Activated CD8-positive, alpha-beta T cell treated with anti-CD3 and anti-CD28 coated beads, Interleukin-2, amount 10 ng/mL, durations not matched to agents 7 days and 5 days (primary cell): ENCODE measurements around the gene ZNF462. TPM values are rescaled to one million over a fixed set of nuclear protein-coding genes. Genes with fewer than 3 reads are reported as not detected.
"Not testable (repeated sequence)": the region's sequence is repeated elsewhere in the genome, so short reads cannot be mapped to it uniquely, and the experiment has no call there.

Experiments
- ATAC-seq: fragments of 150-1000 bp; cut with Tn5 transposase; one replicate; pipeline ENCODE4 v1.10.0; 2021; ENCODE audit warnings: moderate library complexity
- CTCF ChIA-PET: fragments of 350-600 bp; sonication (Branson Sonifier 250); formaldehyde crosslinking; loops from one replicate; lab custom pipeline; 2021; ENCODE audit warnings: antibody characterized with exemption; lab: Charles Lee
- POLR2A ChIA-PET: fragments of 350-600 bp; sonication (Branson Sonifier 250); formaldehyde crosslinking; loops from one replicate; lab custom pipeline; 2021; ENCODE audit warnings: antibody characterized with exemption; lab: Charles Lee
- DNase-seq: peaks from one replicate; pipeline ENCODE4 v3.0.0-alpha.2; 2020
- H3K27ac Mint-ChIP-seq: one replicate; pipeline ENCODE4 v1.8.0; 2021; ENCODE audit warnings: mild to moderate bottlenecking, mixed read lengths
- H3K27me3 Mint-ChIP-seq: one replicate; pipeline ENCODE4 v1.8.0; 2021; ENCODE audit warnings: low read depth, mixed read lengths
- H3K36me3 Mint-ChIP-seq: one replicate; pipeline ENCODE4 v1.8.0; 2021; ENCODE audit warnings: low read depth, mixed read lengths
- H3K4me1 Mint-ChIP-seq: one replicate; pipeline ENCODE4 v1.8.0; 2021; ENCODE audit warnings: low read depth, mixed read lengths
- H3K4me3 Mint-ChIP-seq: one replicate; pipeline ENCODE4 v1.8.0; 2021; ENCODE audit warnings: mild to moderate bottlenecking, mixed read lengths
- H3K9me3 Mint-ChIP-seq: one replicate; pipeline ENCODE4 v1.8.0; 2022; ENCODE audit warnings: mixed read lengths; ENCODE audit not compliant: insufficient read depth
- total RNA-seq, 2 experiments: library from RNA; stranded (reverse); gene quantifications; one replicate each; pipeline ENCODE4 v1.2.3, GENCODE V29; 2021

ZNF462 gene
- total RNA-seq, 2 experiments from 2014 or later: not detected

DNA sequence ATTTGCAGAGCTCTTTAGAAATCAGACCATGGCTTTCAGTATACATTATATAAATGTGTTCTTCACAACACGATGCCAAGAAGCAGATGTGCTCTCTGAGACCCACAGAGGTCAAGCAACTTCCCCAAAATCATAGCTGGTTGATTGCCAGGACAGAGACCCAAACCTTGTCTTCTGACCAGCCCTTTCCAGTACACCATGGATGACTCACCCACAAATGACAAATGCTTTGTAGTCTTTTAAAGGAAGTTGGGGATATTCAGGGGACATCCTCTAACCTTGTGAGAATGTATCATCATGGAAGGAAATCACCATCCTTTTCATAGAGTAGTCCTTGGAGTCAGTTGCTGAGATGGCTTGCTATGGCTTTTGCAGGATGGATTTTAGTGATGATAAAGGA is 30.1 kb downstream of the ZNF462 start:
- Mint-ChIP-seq H3K9me3 (no peaks in the 10 kb centered on the region), H3K27me3 (no peaks in the 10 kb centered on the region), H3K4me1 (no peaks in the 10 kb centered on the region), H3K36me3 (no peaks in the 10 kb centered on the region), H3K4me3 (no peak overlapping the region), H3K27ac (no peak overlapping the region)
- DNase-seq: no peak
- no peak for ATAC-seq
- ChIA-PET CTCF (no interaction called here), POLR2A (no interaction called here)

DNA sequence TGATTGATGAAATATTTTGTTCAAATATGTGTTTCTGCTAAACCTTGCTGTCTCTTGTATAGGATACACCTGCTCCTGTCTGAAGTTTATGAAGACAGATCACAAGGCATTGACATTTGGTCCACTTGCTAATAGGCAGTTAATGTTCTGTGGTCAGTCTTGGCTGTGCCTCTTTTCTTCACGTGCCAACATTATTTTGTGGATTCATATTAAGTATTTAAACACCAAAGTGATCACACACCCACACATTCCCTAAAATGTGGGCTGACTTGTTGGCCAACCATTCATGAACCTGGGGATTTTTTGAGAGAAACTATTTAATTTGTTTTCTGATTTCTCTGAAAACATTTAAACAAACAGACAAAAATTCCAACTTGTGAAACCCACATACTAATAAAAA is 33.7 kb downstream of the ZNF462 start:
- H3K27me3 Mint-ChIP-seq: no peaks in the 10 kb centered on the region
- H3K36me3 Mint-ChIP-seq: no peaks in the 10 kb centered on the region
- H3K4me3 Mint-ChIP-seq: no peak overlapping the region
- DNase-seq: no peak
- POLR2A ChIA-PET: no interaction called here
- H3K9me3 Mint-ChIP-seq: peaks cover 7% of the 10 kb centered on the region
- ATAC-seq: no peak
- CTCF ChIA-PET: no interaction called here
- no peak overlapping the region for H3K27ac Mint-ChIP-seq
- H3K4me1 Mint-ChIP-seq: no peaks in the 10 kb centered on the region

DNA sequence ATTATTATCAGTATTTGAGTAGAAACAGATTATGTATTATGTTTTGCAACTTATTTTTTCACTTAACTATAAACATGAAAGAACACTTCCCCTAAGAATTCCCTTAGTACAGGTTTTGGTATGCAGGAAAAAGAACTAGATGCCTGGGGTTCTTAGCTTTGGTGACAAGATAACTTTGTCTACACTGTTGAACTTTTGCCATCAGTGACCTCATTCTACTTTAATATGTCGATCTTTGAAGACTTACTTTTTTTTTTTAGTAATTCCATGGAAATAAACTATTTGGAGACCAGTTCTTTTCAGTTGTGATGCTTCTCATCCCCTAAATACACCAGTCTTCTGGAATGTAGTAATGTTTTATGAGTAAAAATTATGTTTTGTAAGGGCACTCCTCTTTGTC is 34.3 kb downstream of the ZNF462 start:
- ATAC-seq: no peak
- CTCF ChIA-PET: no interaction called here
- Mint-ChIP-seq H3K9me3 (peaks cover 7% of the 10 kb centered on the region), H3K36me3 (no peaks in the 10 kb centered on the region), H3K4me3 (no peak overlapping the region), H3K27ac (no peak overlapping the region), H3K27me3 (no peaks in the 10 kb centered on the region), H3K4me1 (no peaks in the 10 kb centered on the region)
- DNase-seq: no peak
- POLR2A ChIA-PET: no interaction called here

DNA sequence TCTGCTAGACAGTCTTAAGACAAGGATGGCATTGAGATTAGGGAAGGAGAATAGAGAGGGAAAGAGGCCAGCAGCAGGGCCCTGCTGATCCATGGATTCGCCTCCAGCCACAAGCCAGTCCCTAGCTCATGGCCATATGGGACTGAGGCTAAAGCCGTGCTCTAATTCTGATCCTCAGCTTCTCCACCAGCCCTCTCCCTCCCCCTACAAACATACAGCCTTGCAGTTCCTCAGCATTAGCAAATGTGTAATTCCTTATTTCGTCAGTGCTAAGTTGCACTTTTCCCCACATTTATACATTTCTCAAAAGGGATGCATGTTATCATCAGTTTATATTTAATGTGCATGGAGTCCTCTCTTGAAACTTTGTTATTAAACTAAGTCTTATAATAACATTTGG is 34.8 kb downstream of the ZNF462 start:
- ChIA-PET POLR2A (no interaction called here), CTCF (no interaction called here)
- Mint-ChIP-seq H3K36me3 (no peaks in the 10 kb centered on the region), H3K4me1 (no peaks in the 10 kb centered on the region), H3K27me3 (no peaks in the 10 kb centered on the region), H3K4me3 (no peak overlapping the region), H3K27ac (no peak overlapping the region), H3K9me3 (peaks cover 7% of the 10 kb centered on the region)
- DNase-seq (no peak), ATAC-seq (no peak)

DNA sequence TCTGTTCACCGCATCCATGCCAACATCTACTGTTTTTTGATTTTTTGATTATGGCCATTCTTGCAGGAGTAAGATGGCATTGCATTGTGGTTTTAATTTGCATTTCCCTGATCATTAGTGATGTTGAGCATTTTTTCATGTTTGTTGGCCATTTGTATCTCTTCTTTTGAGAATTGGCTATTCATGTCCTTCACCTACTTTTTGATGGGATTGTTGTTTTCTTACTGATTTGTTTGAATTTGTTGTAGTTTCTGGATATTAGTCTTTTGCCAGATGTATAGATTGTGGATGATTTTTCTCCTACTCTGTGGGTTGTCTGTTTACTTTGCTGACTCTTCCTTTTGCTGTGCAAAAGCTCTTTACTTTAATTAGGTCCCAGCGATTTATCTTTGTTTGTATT is 37.6 kb downstream of the ZNF462 start:
- H3K9me3 Mint-ChIP-seq, H3K27me3 Mint-ChIP-seq, H3K4me1 Mint-ChIP-seq, DNase-seq, H3K27ac Mint-ChIP-seq, CTCF ChIA-PET, POLR2A ChIA-PET, ATAC-seq, H3K36me3 Mint-ChIP-seq, H3K4me3 Mint-ChIP-seq: not testable (repeated sequence)

DNA sequence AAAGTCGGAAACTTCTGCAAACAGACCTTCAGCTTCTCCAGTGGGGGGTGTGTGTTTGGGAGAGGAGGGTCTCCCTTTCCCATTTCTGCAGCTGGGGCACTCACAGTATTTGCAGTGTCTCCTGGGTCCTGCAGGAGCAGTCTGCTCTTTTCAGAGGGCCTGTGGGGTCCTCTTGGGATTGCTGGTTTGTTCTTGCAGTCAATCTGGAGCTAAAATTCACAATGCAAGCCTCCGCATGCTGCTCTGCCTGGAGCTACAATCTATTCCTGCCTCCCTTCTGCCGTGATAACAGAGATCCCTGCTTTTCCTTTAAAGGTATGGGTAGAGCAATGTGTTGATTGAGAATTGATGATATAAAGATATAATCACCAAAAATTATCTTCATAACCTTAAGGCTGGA is 43.2 kb downstream of the ZNF462 start:
- Mint-ChIP-seq H3K9me3 (no peaks in the 10 kb centered on the region), H3K4me3 (no peak overlapping the region)
- ATAC-seq: no peak

DNA sequence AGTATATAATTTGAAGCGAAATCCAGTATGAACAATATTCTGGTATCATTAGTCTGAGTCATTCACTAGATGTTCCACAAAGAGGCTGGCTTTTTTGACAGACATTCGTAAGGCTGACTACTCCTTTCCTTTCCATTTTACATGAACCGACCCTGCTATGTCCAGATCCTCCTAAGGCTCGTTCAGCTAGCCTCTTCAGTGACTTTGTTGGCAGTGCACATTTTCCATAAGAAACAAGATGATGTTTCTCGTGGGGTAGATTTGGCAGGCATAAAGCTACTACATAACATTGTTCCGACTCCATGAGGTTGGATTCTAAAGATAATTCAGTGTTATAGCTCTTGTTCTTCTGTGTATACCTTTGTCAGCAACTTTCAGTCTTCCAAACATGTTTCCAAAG is 49.0 kb downstream of the ZNF462 start:
- H3K27ac Mint-ChIP-seq: no peak overlapping the region
- no peak for ATAC-seq
- no peaks in the 10 kb centered on the region for H3K4me1 Mint-ChIP-seq
- POLR2A ChIA-PET: no interaction called here
- CTCF ChIA-PET: no interaction called here
- no peaks in the 10 kb centered on the region for H3K27me3 Mint-ChIP-seq
- no peak overlapping the region for H3K4me3 Mint-ChIP-seq
- no peaks in the 10 kb centered on the region for H3K9me3 Mint-ChIP-seq
- no peak for DNase-seq
- no peaks in the 10 kb centered on the region for H3K36me3 Mint-ChIP-seq

More for the DNA sequence above, 43.2 kb downstream of the ZNF462 start:
- no peaks in the 10 kb centered on the region for H3K4me1 Mint-ChIP-seq
- no peak for DNase-seq
- no peak overlapping the region for H3K27ac Mint-ChIP-seq
- POLR2A ChIA-PET: no interaction called here
- CTCF ChIA-PET: no interaction called here
- no peaks in the 10 kb centered on the region for H3K36me3 Mint-ChIP-seq
- no peaks in the 10 kb centered on the region for H3K27me3 Mint-ChIP-seq

DNA sequence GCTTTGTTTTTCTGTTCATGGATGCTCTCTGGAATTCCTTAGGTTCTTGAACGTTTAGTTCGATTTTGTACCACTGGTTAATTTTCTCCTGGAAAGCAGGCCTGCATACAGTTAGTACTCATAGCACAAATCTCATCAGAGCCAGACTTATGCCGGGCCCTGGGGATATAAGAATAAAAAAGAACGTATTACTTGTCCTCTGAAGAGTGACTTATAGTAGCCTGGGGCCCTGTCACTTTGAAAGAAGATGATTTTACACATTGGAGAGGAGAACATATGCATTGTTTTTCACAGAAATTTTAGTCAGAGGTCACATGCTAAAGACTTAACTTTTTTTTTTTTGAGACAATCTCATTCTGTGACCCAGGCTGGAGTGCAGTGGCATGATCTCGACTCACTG is 50.3 kb downstream of the ZNF462 start:
- H3K27ac Mint-ChIP-seq: no peak overlapping the region
- no peaks in the 10 kb centered on the region for H3K27me3 Mint-ChIP-seq
- no peaks in the 10 kb centered on the region for H3K9me3 Mint-ChIP-seq
- ChIA-PET POLR2A (no interaction called here), CTCF (no interaction called here)
- no peaks in the 10 kb centered on the region for H3K36me3 Mint-ChIP-seq
- no peak for ATAC-seq
- no peak for DNase-seq
- no peak overlapping the region for H3K4me3 Mint-ChIP-seq
- H3K4me1 Mint-ChIP-seq: no peaks in the 10 kb centered on the region

DNA sequence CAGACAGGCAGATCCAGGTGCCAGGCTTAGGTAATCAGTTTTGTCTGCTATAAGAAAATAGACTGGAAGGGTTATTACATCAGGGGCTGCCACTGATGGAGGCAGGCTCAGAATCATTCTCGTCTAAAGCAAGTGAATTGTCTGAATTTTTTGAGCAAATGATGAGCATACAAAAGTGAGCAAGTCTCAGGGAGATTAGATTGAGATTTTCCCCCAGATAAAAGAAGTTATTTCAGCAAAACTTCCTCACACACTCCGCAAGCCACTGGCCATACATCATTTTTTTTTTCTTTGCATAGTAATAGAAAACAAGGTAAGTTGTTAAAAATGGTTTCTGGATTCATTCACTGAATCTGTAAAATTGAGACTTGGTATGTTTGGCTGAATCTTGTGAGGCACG is 52.9 kb downstream of the ZNF462 start:
- POLR2A ChIA-PET: no interaction called here
- no peak for ATAC-seq
- no peak for DNase-seq
- Mint-ChIP-seq H3K4me3 (no peak overlapping the region), H3K36me3 (no peaks in the 10 kb centered on the region), H3K4me1 (no peaks in the 10 kb centered on the region), H3K9me3 (no peaks in the 10 kb centered on the region), H3K27ac (no peak overlapping the region), H3K27me3 (no peaks in the 10 kb centered on the region)
- CTCF ChIA-PET: no interaction called here

DNA sequence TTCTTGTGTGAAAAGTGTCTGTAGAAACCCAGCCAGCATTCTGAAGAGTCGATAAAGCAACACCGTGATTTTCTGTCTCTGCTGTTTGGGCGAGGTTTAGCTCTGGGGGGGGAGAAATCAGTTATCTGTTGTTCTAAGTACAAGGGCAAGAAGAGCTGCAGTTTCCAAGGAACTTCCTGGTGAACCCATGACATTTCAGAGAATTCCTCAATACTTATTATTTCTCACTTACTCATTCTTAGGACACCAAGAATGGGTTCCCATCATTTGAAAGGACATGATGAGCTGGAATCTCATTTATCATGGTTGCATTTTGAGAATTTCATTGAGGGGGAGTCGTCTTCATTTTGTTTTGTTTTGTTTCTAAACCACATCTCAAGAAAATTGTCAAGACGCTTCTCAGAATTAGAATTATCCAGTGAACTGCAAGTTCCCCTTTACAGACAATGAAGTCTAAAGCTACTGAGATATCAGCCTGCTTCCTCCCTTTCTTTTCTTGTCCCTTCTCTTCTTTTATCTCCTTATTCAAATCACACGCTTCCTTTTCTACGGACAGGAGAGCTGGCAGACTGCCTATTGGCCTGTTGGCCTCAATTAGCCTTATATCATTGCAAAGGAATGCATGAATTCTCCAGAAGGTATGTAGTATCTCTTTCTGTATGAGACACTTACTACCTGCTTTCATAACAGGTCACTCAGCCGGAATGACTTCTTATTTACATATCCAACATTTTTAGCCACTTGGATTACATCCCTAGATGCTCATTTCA is 53.7 kb downstream of the ZNF462 start:
- POLR2A ChIA-PET: interaction anchor here (0.6 kb wide), 1 partner anchor 49 kb away, joined by 4 read pairs; no protein-coding TSS in a partner anchor
- DNase-seq: no peak
- H3K4me3 Mint-ChIP-seq: no peak overlapping the region
- peaks cover 2% of the 10 kb centered on the region for H3K4me1 Mint-ChIP-seq
- CTCF ChIA-PET: no interaction called here
- no peak for ATAC-seq
- no peaks in the 10 kb centered on the region for H3K36me3 Mint-ChIP-seq
- no peak overlapping the region for H3K27ac Mint-ChIP-seq
- no peaks in the 10 kb centered on the region for H3K9me3 Mint-ChIP-seq
- H3K27me3 Mint-ChIP-seq: no peaks in the 10 kb centered on the region

DNA sequence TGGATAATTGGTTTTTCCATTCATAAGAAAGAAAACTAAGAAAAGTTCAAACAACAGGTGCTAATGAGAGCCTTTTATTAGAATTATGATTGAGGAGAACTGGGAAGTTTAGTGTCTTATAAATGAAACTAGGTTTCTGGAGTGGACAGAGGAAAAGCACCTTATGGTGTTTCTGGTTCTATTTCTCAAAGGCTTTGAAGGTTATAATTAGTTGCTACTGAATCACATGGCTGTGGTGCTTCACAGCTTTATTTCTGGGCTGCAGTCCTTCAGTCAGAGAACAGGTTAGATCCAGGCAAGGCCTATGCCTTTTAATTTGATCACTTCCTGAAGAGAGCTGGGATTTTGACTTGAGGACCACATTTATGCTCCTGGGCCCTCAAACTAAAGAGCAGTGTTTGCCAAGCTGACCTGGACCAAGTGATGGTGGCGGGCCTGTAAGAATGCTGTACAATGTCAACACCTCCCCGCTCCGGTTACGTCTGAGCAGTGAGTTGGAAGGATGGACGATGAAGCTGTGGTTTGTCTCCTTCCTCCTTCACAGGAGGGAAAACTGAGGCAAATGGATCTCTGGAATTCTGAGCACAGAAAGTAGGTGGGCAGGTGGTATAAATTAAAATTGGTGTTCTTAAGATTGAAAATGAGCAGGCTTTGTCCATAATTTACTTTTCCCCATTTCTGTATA is 56.0 kb downstream of the ZNF462 start:
- no peak overlapping the region for H3K27ac Mint-ChIP-seq
- ChIA-PET POLR2A (no interaction called here), CTCF (no interaction called here)
- H3K4me1 Mint-ChIP-seq: peaks cover 2% of the 10 kb centered on the region
- no peaks in the 10 kb centered on the region for H3K27me3 Mint-ChIP-seq
- H3K4me3 Mint-ChIP-seq: no peak overlapping the region
- DNase-seq: no peak
- ATAC-seq: no peak
- H3K9me3 Mint-ChIP-seq: peaks cover under 1% of the 10 kb centered on the region
- H3K36me3 Mint-ChIP-seq: no peaks in the 10 kb centered on the region

DNA sequence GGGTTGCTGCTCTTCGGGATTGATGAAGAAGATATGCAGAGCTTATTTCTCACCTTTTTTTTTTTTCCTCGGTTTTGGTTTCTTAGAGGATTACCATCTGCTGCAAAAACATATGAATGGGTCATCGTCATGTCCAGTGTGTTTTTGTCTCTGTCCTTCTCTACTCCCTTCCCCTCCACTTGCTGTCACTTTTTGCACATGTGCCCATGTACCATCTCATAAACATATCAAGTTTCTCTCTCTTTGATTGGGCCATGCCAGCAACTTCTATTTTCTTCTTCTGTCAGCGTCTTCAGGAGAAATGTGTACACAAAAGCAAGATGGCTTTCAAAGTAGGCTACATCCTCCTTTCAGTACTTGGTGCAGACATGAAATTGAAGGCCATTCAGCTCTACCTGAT is 57.1 kb downstream of the ZNF462 start:
- H3K27ac Mint-ChIP-seq: no peak overlapping the region
- ATAC-seq (no peak), DNase-seq (no peak)
- H3K4me1 Mint-ChIP-seq: peaks cover 2% of the 10 kb centered on the region
- no peaks in the 10 kb centered on the region for H3K27me3 Mint-ChIP-seq
- ChIA-PET POLR2A (no interaction called here), CTCF (no interaction called here)
- H3K4me3 Mint-ChIP-seq: no peak overlapping the region
- H3K36me3 Mint-ChIP-seq: no peaks in the 10 kb centered on the region
- H3K9me3 Mint-ChIP-seq: peaks cover 10% of the 10 kb centered on the region
